Left kidney (tissue), 8 donors: ENCODE measurements around the gene MT2A. TPM values are rescaled to one million over a fixed set of nuclear protein-coding genes. Genes with fewer than 3 reads are reported as not detected.
A peak's percentile ranks its signal among the peaks of the same experiment; 100 is the strongest.
"Not testable (repeated sequence)": the region's sequence is repeated elsewhere in the genome, so short reads cannot be mapped to it uniquely, and the experiment has no call there.

Experiments used
- DNase-seq: peaks from one replicate; pipeline ENCODE4 v3.0.0-alpha.2; 2013
- long read RNA-seq, 8 donors: transcript quantifications; one replicate each; lab custom pipeline, GENCODE V29; 2026
- polyA plus RNA-seq: library from polyadenylated mRNA; unstranded; fragments of 120-200 nt; gene quantifications from one replicate; pipeline ENCODE4 v1.2.1, GENCODE V29; 2013; ENCODE audit not compliant: insufficient read length

MT2A gene
- polyA plus RNA-seq = 19.0 TPM
- long read RNA-seq, donor 1, transcript MT2A-201 (3 exons, 786 nt) = major isoform, 53 of 64 reads
- long read RNA-seq, donor 1, transcript MT2A-203 (1 exons, 903 nt) = minor isoform, 11 of 64 reads
- long read RNA-seq, donor 1, partial matches to known transcripts = 0 of 64 reads
- long read RNA-seq, donor 1, other reads (novel, unspliced or antisense) = 0 of 64 reads
- long read RNA-seq, donor 2, transcript MT2A-203 (1 exons, 903 nt) = minor isoform, 9 of 48 reads
- long read RNA-seq, donor 2, transcript MT2A-201 (3 exons, 786 nt) = major isoform, 38 of 48 reads
- long read RNA-seq, donor 2, partial matches to known transcripts = 0 of 48 reads
- long read RNA-seq, donor 2, other reads (novel, unspliced or antisense) = 0 of 48 reads
- long read RNA-seq, donor 3, transcript MT2A-201 (3 exons, 786 nt) = major isoform, 26 of 36 reads
- long read RNA-seq, donor 3, transcript MT2A-203 (1 exons, 903 nt) = minor isoform, 8 of 36 reads
- long read RNA-seq, donor 3, partial matches to known transcripts = 0 of 36 reads
- long read RNA-seq, donor 3, other reads (novel, unspliced or antisense) = 0 of 36 reads
- long read RNA-seq, donor 4, transcript MT2A-201 (3 exons, 786 nt) = major isoform, 11 of 14 reads
- long read RNA-seq, donor 4, partial matches to known transcripts = 0 of 14 reads
- long read RNA-seq, donor 4, other reads (novel, unspliced or antisense) = 0 of 14 reads
- long read RNA-seq, donor 5, transcript MT2A-201 (3 exons, 786 nt) = major isoform, 52 of 60 reads
- long read RNA-seq, donor 5, transcript MT2A-203 (1 exons, 903 nt) = minor isoform, 8 of 60 reads
- long read RNA-seq, donor 5, partial matches to known transcripts = 0 of 60 reads
- long read RNA-seq, donor 5, other reads (novel, unspliced or antisense) = 0 of 60 reads
- long read RNA-seq, donor 6, transcript MT2A-203 (1 exons, 903 nt) = minor isoform, 8 of 46 reads
- long read RNA-seq, donor 6, transcript MT2A-201 (3 exons, 786 nt) = major isoform, 38 of 46 reads
- long read RNA-seq, donor 6, partial matches to known transcripts = 0 of 46 reads
- long read RNA-seq, donor 6, other reads (novel, unspliced or antisense) = 0 of 46 reads
- long read RNA-seq, donor 7, transcript MT2A-203 (1 exons, 903 nt) = minor isoform, 9 of 55 reads
- long read RNA-seq, donor 7, transcript MT2A-201 (3 exons, 786 nt) = major isoform, 45 of 55 reads
- long read RNA-seq, donor 7, partial matches to known transcripts = 0 of 55 reads
- long read RNA-seq, donor 7, other reads (novel, unspliced or antisense) = 0 of 55 reads
- long read RNA-seq, donor 8, transcript MT2A-201 (3 exons, 786 nt) = major isoform, 31 of 36 reads
- long read RNA-seq, donor 8, partial matches to known transcripts = 0 of 36 reads
- long read RNA-seq, donor 8, other reads (novel, unspliced or antisense) = 0 of 36 reads

DNA sequence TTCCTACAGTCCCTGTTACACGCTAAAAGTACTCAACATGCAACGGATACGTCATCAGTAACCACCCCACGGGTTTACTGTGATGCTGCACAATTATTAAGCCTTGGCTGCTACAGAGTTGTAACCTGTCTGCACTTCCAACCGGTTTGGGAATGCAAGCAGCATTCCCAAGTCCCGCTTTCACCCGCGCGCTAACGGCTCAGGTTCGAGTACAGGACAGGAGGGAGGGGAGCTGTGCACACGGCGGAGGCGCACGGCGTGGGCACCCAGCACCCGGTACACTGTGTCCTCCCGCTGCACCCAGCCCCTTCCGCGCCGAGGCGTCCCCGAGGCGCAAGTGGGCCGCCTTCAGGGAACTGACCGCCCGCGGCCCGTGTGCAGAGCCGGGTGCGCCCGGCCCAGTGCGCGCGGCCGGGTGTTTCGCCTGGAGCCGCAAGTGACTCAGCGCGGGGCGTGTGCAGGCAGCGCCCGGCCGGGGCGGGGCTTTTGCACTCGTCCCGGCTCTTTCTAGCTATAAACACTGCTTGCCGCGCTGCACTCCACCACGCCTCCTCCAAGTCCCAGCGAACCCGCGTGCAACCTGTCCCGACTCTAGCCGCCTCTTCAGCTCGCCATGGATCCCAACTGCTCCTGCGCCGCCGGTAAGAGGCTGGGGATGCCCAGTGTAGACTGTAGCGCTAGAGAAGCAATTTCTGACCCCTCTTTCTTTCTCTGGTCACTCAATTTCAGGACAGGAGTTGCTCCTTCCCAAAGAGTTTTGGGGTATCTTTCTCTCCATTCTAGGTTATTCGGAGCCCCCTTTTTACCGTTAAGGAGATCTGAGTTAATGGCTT lies at the start of gene MT2A:
TSS of gene MT2A (plus strand) at position 542 of the 833 bp plus-strand sequence. CDS start at position 614, 72 bp downstream.
- DNase-seq = peak; percentile 87

DNA sequence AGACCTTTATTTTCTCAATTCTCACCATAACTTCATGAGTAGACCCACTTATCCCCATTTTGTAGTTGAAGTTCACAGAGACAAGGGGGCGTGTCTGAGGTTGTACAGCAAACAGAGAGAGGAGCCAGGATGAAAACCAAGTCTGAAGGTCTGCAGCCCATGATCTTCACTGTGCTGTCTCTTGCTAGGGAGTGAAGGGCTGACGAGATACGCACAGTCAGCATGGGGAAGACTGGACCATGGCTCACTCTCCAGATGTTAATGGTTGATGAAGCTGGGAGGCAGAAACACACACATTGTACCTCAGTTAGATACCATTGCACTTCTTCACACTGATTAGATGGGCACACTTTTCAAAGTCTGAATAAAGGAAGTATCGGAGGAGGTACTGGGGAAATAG lies 49.3 kb upstream of the MT2A start:
- no peak for DNase-seq

DNA sequence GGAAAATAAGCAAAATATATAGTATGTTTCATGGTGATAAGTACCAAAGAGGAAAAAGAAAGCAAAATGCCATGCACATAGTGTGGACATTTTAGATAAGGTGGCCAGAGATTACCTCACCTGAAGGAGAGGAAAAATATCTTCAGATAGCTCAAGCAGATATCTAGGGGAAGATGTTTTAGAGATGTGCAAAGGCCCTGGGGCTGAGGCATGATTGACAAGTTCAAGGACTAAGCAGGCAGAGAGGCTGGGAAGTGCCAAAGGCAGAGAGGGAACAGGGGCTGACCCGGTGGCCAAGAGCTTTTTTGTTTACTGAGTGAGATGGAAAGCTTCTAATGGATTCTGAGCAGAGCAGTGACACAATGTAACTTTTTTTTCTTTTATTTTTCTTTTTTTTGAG lies 47.9 kb upstream of the MT2A start:
- no peak for DNase-seq

DNA sequence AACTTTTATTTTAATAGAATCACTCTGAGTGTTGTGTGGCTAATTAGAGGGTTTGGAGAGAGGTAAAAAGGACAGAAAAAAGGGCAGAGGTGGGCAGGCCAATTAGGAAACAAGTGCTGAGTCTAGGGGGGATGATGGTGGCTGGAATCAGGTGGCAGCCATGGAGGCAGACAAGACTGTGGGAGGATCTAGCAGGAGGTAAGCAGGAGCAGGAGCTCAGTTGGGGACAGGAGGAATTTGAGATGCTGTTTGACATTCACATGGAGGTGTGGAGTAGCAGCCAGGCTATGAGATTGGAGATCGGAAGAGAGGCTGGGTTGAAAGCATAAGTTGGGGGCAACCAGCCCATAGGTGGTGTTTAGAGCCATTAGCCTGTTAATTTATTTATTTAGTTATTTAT lies 47.3 kb upstream of the MT2A start:
- no peak for DNase-seq

DNA sequence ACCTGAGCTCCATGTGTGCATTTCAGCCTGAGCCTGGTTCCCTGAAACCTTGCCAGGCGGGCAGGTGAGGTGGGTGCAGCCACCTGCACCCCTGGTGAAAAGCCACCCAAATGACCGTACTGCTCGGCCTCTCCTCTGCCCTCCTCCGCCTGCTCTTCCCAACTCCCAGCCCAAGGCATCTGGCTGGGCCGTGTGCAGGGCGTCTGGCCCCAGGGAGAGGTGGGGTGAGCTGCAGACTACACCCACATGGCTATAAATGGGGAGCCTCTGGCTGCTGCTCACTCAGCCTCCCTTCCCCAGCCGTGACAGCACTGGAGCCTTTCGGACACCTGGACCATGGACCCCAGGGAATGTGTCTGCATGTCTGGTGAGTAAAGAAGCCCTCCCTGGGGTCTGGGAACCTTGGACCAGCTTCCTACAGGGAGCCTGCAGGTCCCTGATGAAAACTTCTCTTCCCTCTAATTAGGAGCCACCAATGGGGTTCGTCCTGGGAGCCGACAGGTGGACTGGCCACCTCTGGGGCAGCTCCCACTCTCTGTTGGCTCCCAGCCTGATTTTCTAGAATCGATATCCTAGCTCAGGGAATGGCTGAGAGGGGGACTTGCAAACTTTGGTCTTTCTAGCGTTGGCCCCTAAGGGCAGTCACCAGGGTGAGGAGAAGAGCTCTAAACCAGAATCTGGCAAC lies 43.4 kb upstream of the MT2A start, which contains the start of gene MT4:
TSS of gene MT4 (plus strand) at position 281 of the 685 bp plus-strand sequence. CDS start at position 337, 56 bp downstream.
- DNase-seq = no peak

DNA sequence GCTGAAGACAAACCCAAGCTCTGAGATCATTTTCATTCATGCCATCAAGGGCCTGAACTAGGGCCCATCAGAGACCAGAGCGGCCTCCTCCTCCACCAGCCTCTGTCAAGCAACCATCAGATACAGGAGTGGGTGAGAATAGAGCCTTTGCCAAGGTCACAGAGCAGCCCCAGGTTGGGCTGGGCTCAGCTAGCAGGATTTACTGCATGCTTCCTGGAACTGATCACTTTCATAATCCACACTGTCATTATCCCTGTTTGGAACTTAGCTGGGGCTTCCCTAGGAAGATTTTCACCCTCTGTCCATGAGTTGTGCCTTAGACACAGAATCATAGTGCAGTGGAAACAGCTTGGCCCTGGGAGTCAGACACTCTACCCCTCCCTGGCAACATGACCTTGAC lies 38.4 kb upstream of the MT2A start:
- no peak for DNase-seq

DNA sequence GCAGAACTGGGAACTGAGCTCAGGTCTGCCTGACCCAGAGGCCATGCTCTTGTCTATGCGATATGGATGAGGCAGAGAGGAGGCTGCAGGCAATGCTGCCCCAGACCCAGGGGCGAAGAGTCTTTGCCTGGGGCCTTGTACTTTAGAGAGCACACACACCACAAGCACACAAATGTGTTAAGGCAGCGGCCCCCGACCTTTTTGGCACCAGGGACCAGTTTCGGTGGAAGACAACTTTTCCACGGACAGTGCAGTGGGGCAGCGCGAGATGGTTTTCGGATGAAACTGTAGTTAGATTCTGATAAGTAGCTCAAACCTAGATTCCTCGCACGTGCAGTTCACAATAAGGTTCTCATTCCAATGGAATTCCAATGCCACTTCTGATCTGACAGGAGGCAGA lies 36.9 kb upstream of the MT2A start:
- no peak for DNase-seq

DNA sequence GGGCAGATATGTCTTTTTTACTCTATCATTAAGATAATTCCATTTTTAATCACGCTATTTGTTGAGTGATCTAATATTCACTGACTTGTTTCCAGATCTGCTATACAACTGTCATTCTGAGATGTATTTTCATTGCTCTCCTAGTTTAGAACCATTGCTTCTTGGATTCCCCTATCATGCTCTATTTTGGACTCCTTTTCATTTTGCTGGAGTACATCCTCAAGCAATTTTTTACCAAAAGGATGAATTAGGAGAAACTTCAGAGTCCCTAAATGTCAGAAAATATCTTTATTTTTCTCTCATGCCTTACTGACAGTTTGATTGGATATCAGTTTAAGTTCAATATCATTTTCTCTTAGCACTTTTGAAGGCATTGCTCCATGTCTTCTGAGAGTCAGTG lies 33.8 kb upstream of the MT2A start:
- no peak for DNase-seq

DNA sequence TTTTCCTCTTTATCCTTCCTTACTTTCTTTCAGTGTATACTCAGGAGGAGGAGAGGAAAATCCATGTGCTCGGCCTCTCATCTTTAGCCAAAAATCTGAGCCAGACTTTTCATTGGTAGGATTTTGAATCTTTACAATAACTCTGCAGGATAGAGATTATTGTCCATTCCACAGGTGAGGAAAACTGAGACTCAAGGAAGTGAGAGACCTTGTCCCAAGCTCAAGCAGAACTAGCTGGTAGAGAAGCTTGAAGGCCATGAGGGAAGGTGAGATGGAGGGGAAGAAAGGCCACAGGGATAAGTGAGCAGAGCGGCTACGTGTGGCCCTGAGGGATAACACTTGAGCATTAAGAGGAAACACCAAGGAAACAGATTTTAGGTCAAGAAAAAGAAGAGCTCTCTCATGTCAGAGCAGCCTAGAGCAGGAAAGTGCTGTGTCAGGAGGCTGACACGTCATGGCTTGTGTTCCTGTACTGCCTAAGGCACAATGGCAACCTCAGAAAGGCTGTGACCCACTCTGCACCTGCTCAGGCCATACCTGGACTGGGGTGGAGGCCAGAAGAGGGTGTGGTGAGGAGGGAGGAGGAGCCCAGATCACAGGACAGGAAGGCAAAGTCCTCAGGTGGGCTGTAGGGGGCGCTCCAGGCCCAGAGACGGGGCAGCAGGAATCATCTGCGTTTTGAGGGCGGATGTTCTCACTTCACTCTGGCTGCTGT lies 31.6 kb upstream of the MT2A start:
- no peak for DNase-seq

DNA sequence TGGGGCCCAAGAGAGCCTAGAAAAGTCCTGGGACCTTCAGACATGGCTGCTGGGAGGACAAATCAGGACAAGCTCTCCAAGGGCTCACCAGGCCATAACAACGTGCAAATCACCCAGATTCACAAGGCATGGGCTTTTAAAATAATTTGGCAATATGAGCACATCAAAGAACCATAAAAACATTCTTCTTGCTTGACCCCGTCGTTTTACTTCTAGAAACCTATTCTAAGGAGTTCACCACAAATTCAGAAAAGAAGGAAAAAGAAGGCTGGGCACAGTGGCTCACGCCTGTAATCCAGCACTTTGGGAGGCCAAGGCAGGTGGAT lies 31.1 kb upstream of the MT2A start:
- DNase-seq = no peak

DNA sequence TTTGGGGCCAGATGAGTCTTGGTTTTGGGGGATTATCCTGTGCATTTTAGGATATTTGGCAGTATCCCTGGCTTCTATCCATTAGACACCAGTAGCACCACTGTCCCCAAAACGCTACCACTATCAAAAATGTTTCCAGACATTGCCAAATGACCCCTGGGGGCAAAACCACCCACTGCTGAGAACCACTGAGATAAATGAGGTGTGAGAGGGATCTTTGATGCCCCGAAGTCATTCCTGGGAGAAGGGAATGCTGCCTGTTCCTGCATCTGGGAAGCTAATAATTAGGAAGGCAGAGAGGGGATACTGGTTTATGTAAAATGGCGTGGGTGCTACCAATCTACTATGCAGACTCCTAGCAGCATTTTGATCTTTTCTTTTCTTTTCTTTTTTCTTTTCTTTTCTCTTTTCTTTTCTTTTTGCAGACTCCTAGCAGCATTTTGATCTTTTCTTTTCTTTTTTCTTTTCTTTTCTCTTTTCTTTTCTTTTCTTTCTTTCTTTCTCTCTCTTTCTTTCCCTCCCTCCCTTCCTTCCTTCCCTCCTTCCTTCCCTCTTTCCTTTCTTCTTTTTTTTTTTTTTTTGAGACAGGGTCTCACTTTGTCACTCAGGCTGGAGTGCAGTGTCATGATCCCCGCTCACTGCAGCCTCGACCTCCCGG lies 27.9 kb upstream of the MT2A start:
- no peak for DNase-seq

DNA sequence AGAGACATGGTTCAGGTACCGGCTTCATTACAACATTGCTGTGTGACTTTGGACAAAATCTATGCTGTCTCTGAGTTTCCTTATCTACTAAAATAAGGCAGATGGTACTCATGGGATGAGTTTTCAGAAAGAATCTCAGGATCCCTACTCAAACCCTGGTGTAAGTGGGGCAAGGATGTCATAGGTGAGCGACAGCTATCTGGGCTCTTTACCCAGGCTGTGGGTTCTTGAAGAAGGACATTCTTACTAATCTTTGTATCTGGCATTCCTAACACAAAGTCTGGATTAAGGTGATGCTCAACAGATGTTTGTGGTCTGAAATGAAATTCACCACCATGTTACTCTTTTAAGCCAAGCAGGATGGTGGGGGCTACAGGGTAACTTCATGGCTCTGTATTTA lies 25.5 kb upstream of the MT2A start:
- DNase-seq = not testable (repeated sequence)

DNA sequence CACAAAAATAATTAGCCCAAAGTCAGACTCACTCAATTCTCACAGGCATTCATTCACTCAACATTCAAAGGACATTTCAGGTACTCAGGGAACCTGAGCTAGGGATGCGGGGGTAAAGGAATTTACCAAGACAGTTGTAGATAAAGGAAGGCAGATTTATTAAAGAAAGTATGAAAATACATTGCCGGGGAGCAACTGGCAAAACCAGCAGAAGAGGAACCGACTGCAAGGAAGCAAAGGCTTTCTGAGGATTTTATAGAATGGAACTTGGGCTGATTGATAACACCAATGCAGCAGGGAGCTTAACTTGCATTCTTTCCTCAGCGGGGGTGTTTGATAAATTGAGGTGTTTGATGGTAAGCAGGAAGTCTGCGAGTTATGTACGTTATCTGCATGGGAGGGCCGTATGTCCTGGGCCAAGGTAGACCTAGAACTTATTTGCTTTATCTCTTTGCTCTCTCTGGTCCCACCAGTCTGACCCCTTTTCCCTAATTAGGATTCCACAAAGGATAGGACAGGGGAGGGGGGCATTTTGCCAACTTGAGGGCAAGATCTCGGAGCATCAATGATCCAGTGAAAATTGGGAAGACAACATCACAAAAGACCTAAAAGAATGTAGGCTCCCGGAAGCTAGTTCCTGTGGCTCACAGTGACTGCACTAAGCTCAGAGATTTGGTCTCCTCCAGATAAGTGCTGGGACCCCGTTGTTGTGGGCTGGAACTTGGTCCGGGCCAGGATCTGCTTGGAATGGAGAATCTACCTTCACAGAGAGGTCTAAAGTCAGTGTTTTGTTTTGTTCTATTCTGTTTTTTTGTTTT lies 24.8 kb upstream of the MT2A start:
- no peak for DNase-seq

DNA sequence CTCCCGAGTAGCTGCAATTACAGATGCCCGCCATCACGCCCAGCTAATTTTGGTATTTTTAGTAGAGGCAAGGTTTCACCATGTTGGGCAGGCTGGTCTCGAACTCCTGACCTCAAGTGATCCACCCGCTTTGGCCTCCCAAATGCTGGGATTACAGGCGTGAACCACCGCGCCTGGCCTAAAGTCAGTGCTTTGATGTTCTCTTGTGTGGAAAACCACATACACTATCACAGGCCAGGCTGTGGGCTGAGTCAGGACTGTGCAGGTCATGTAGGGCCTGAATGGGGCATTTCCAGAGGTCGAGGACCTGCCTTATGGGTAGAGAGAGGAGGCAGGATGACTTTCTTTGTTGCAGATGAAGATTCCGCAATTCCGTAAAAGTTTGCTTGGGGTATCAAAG lies 24.1 kb upstream of the MT2A start:
- no peak for DNase-seq

DNA sequence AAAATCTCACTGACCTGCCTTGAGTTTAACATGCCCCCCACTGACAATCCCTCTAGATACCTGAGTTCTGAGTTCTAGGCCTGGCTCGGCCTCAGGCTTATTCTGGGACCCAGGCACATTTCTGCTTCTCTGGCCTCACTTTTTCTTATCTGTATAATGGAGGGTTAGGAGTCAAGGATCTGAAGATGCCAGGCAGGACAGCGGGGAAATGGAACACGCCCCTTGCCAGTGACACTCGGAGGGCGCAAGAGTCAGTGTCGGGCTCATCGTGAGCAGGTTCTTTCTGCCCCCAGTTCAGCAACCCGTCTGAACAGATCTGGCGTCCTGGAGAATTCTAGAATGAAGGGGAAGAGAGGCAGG lies 19.6 kb upstream of the MT2A start:
- no peak for DNase-seq

DNA sequence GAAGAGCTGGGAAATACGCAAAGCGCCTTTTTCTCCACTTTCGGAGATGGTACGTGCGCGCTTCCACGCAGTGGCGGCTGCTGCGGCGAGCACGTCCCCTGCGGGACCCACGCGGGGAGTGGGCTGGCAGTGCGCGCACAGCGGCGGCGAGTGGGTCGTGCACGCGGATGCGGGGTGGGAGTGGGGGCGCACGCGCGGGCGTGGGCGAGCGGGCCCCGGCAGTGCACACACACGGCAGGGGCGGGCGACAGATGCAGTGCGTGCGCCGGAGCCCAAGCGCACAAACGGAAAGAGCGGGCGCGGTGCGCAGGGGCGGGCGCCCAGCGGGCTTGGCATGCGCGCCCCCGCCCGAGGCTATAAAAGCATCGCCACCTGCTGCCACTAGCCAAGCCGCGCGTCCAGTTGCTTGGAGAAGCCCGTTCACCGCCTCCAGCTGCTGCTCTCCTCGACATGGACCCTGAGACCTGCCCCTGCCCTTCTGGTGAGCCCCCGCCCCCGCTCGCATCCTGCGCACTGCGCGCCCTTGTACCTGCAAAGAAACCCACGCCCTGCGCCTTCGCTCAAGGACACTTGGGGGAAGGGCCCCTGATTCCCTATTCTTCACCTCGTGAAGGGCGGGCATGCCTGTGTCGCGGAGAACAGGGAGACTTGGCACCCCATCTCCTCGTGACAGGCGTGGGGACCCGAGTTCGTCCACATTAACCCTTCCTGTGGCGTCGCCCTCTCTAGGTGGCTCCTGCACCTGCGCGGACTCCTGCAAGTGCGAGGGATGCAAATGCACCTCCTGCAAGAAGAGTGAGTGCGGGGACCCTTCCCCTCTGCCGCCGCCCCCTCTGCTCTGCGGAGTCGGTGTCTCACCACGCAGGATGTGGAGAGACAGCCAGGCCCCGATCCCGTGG lies 19.0 kb upstream of the MT2A start, which contains the start of gene MT3:
TSS of gene MT3 (plus strand) at position 388 of the 899 bp plus-strand sequence. CDS start at position 451, 63 bp downstream.
- DNase-seq = peak; percentile 38

DNA sequence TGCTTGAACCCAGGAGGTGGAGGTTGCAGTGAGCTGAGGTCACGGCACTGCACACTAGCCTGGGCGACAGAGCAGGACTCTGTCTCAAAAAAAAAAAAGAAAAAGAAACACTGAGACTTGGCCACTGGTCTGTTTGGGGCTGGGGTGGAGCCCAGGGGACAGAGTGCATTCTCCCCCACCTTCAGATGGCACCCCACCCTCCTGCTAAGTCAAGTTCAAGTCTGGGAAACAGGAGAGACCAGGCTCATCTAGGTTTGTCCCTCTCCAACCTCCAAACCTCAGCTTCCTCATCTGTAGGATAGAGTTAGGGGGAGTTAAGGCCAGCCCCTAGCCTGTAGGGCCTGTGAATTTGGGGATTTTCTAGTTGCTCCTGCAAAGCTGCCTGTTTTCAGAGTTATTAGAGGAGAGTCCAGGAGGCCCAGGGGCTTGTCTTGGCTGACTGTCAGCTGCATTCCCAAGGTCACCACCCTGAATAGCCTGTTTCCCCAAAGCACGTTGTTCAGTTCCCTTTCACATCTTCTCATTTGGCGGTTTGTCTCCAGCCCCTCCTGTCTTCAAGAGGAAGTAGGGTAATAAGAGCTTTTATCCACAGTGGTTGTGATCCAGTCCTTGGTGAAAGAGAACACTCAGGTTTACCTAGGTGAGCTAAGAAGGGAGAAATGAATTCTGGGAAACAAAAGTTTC lies 16.9 kb upstream of the MT2A start:
- DNase-seq = no peak
